K562 treated with DMSO at 1 percent for 24 hours (cell line): ENCODE measurements around the gene B3GAT2. TPM values are rescaled to one million over a fixed set of nuclear protein-coding genes. Genes with fewer than 3 reads are reported as not detected.

Experiments used
- total RNA-seq: library from RNA; unstranded; fragments of 300-600 nt; gene quantifications from 2 replicates; pipeline ENCODE4 v1.2.3, GENCODE V29; 2022; ENCODE audit warnings: low read depth; ENCODE audit not compliant: insufficient read depth

The B3GAT2 gene
- not detected in 2 replicates for total RNA-seq

GRCh38 chr6:70956451-70957283 lies at the start of gene B3GAT2:
B3GAT2 (minus strand) TSS chr6:70957060; CDS start chr6:70956429, 631 bp downstream.

